Mammary epithelial cell (primary cell): ENCODE data around the gene LYPD1.

Experiments
- CTCF ChIP-seq, 2 donors: IDR thresholded peaks in 1 of 2; conservative IDR thresholded peaks in 1 of 2; 2 replicates each; pipeline ENCODE4 v1.5.1; 2011 to 2012; ENCODE audit warnings: inconsistent platforms in 2 of 2, low read length in 2 of 2, mild to moderate bottlenecking in 2 of 2, control low read depth in 1 of 2, low read depth in 1 of 2; ENCODE audit not compliant: insufficient read depth in 1 of 2; ENCODE audit errors: extremely low read depth in 1 of 2
- EZH2 ChIP-seq: IDR thresholded peaks from 2 replicates; pipeline ENCODE4 v1.6.1; 2012; ENCODE audit warnings: low read length, inconsistent platforms, borderline replicate concordance

GRCh38 chr2:132608311-132608710 is 61.7 kb downstream of the LYPD1 start:
- TF ChIP-seq CTCF (conservative IDR thresholded peaks at IDR 0.05 in 1 of 2, IDR thresholded peaks at IDR 0.05 in 1 of 2; ENCODE audit: extremely low read depth in 1 of 2, insufficient read depth in 1 of 2, low read depth in 1 of 2, low read length in 2 of 2): no peak
- no peak for TF ChIP-seq EZH2
